A549 (cell line): ENCODE measurements around the gene ZBTB43. TPM values are rescaled to one million over a fixed set of nuclear protein-coding genes. Genes with fewer than 3 reads are reported as not detected.
"Not testable (repeated sequence)": the region's sequence is repeated elsewhere in the genome, so short reads cannot be mapped to it uniquely, and the experiment has no call there.

Experiments
- ATAC-seq, 2 experiments: fragments of 200-7000 bp in 1 of 2; fragments of >200 bp in 1 of 2; cut with Nextera tagmentation in 1 of 2; cut with Tn5 transposase in 1 of 2; 3 replicates each; pipeline versions ENCODE4 v1.8.0 to v1.9.1; 2018 to 2020; ENCODE audit warnings: mild to moderate bottlenecking in 1 of 2, moderate library complexity in 1 of 2
- CTCF ChIA-PET: fragments of 300-600 bp; sonication (Branson Sonifier 250); formaldehyde crosslinking; extraction: SDS; loops from one replicate; lab custom pipeline; 2021; ENCODE audit warnings: antibody characterized with exemption, inconsistent platforms; lab: Yijun Ruan, JAX
- POLR2A ChIA-PET: fragments of 350-600 bp; formaldehyde crosslinking; extraction: SDS; loops from one replicate; lab custom pipeline; 2021; ENCODE audit warnings: antibody characterized with exemption, inconsistent platforms; lab: Yijun Ruan, JAX
- DNase-seq, 2 experiments: peaks; one replicate each; pipeline versions ENCODE4 v3.0.0 to v3.0.0-alpha.2; 2011 to 2016; ENCODE audit warnings: low read depth in 1 of 2, low spot score in 1 of 2
- FAIRE-seq: peaks from 2 replicates; lab custom pipeline; 2011; peaks lifted over from hg19 to GRCh38; lab: Jason Lieb, UNC
- H3K27ac ChIP-seq, 2 experiments: fragments of >200 bp; sonication (Bioruptor Twin); formaldehyde crosslinking; 3 replicates each; pipeline ENCODE4 v1.5.1; 2016 to 2017
- H3K4me1 ChIP-seq: fragments of >200 bp; sonication (Bioruptor Twin); formaldehyde crosslinking; 3 replicates; pipeline ENCODE4 v1.6.1; 2016
- H3K4me2 ChIP-seq: fragments of >200 bp; sonication (Bioruptor Twin); formaldehyde crosslinking; 3 replicates; pipeline ENCODE4 v1.6.1; 2016
- H3K4me3 ChIP-seq: fragments of >200 bp; sonication (Bioruptor Twin); formaldehyde crosslinking; 3 replicates; pipeline ENCODE4 v1.5.1; 2016
- H3K9me3 ChIP-seq: fragments of >200 bp; sonication (Bioruptor Twin); formaldehyde crosslinking; 3 replicates; pipeline ENCODE4 v1.6.1; 2016
- BHLHE40 ChIP-seq: IDR thresholded peaks from 2 replicates; pipeline ENCODE4 v1.6.1; 2012; ENCODE audit warnings: low read depth, low read length, inconsistent platforms
- CEBPB ChIP-seq, 2 experiments: fragments of >200 bp in 1 of 2; sonication (Bioruptor Twin) in 1 of 2; formaldehyde crosslinking in 1 of 2; IDR thresholded peaks; 2 replicates each; pipeline ENCODE4 v1.6.1; 2012 to 2016
- CTCF ChIP-seq: fragments of >200 bp; sonication (Bioruptor Twin); formaldehyde crosslinking; IDR thresholded peaks from 3 replicates; pipeline ENCODE4 v1.5.1; 2016
- E2F6 ChIP-seq: IDR thresholded peaks from 2 replicates; pipeline ENCODE4 v1.6.1; 2012; ENCODE audit warnings: low read depth, borderline replicate concordance
- EHMT2 ChIP-seq: fragments of 200-600 bp; sonication (generic); IDR thresholded peaks from 2 replicates; pipeline ENCODE4 v1.6.1; 2016; ENCODE audit warnings: antibody characterized with exemption, low read depth, mild to moderate bottlenecking, moderate library complexity
- ELK1 ChIP-seq: fragments of 150-350 bp; IDR thresholded peaks from 2 replicates; pipeline ENCODE4 v1.6.1; 2014; ENCODE audit warnings: low read depth, mild to moderate bottlenecking, low read length
- FOSL2 ChIP-seq, 2 experiments: fragments of 450-650 bp in 1 of 2; fragments of >200 bp in 1 of 2; sonication (Bioruptor Twin) in 1 of 2; formaldehyde crosslinking; IDR thresholded peaks; 2 replicates each; pipeline versions ENCODE4 v1.5.0 to v1.6.1; 2016 to 2020; ENCODE audit warnings: mild to moderate bottlenecking in 1 of 2, moderate library complexity in 1 of 2
- GATA3 ChIP-seq: IDR thresholded peaks from 2 replicates; pipeline ENCODE4 v1.6.1; 2012; ENCODE audit warnings: borderline replicate concordance
- HMGXB4 ChIP-seq: fragments of 250-450 bp; sonication (Bioruptor Pico); IDR thresholded peaks from 2 replicates; pipeline ENCODE4 v1.5.0; 2021; ENCODE audit warnings: mild to moderate bottlenecking, moderate library complexity, borderline replicate concordance
- HOXB13 ChIP-seq: fragments of 250-450 bp; sonication (Bioruptor Pico); IDR thresholded peaks from 2 replicates; pipeline ENCODE4 v1.5.0; 2020; ENCODE audit warnings: low read depth, mild to moderate bottlenecking, moderate library complexity
- HOXB5 ChIP-seq: fragments of 250-450 bp; sonication (Bioruptor Pico); IDR thresholded peaks from 2 replicates; pipeline ENCODE4 v1.5.0; 2020; ENCODE audit warnings: mild to moderate bottlenecking, moderate library complexity
- MAFK ChIP-seq: fragments of 450-650 bp; IDR thresholded peaks from 2 replicates; pipeline ENCODE4 v1.6.1; 2014; ENCODE audit not compliant: partially characterized antibody
- MAX ChIP-seq: IDR thresholded peaks from 2 replicates; pipeline ENCODE4 v1.6.1; 2012
- MAZ ChIP-seq: fragments of 150-350 bp; IDR thresholded peaks from 2 replicates; pipeline ENCODE4 v1.6.1; 2014; ENCODE audit warnings: antibody characterized with exemption, low read depth, low read length, borderline replicate concordance
- MYC ChIP-seq: IDR thresholded peaks from 2 replicates; pipeline ENCODE4 v1.6.1; 2012; ENCODE audit warnings: mild to moderate bottlenecking, inconsistent platforms, low read length, improper control_type of control experiment, borderline replicate concordance
- SMC3 ChIP-seq: fragments of >200 bp; sonication (Bioruptor Twin); formaldehyde crosslinking; IDR thresholded peaks from 3 replicates; pipeline ENCODE4 v1.6.1; 2018; ENCODE audit warnings: inconsistent platforms
- TFCP2L1 ChIP-seq: fragments of 250-450 bp; sonication (Bioruptor Pico); IDR thresholded peaks from 2 replicates; pipeline ENCODE4 v1.5.0; 2021; ENCODE audit warnings: mild to moderate bottlenecking
- USF2 ChIP-seq: fragments of 450-650 bp; IDR thresholded peaks from 2 replicates; pipeline ENCODE4 v1.6.1; 2014; ENCODE audit warnings: antibody characterized with exemption
- ZFP36 ChIP-seq: fragments of 450-650 bp; IDR thresholded peaks from 2 replicates; pipeline ENCODE4 v1.6.1; 2014; ENCODE audit warnings: borderline replicate concordance; ENCODE audit not compliant: partially characterized antibody
- WGBS: methylation state at CpG from one replicate; pipeline ENCODE4 v1.1.6; 2017; ENCODE audit errors: missing lambda C conversion rate; 5-methylcytosine and 5-hydroxymethylcytosine counted together
- polyA plus RNA-seq, 4 experiments: library from polyadenylated mRNA; depleted of rRNA in 3 of 4; stranded (reverse); fragments of >200 nt; fragmentation: RNase III in 1 of 4; extraction: RNeasy Plus Mini Kit Qiagen cat#74134 plus additional on column Dnase treatment in 1 of 4; gene quantifications; 2 replicates in 3 of 4; 3 replicates in 1 of 4; pipeline ENCODE4 v1.2.3, GENCODE V29; 2011 to 2017

The ZBTB43 gene
- polyA plus RNA-seq, 2 of the 4 experiments (the other 2 are of a cell fraction) = 7.7 to 11.7 TPM

GRCh38 chr9:126822278-126822677 lies 17.4 kb downstream of the ZBTB43 start:
- no peak for ATAC-seq
- no peak overlapping the region for H3K4me3 ChIP-seq
- peaks cover 6% of the 10 kb centered on the region; the same call in 2 of the 3 replicates for H3K4me1 ChIP-seq
- H3K27ac ChIP-seq = no peak overlapping the region
- DNase-seq = no peak
- CTCF ChIA-PET = interaction anchor here (0.6 kb wide), 2 partner anchors 39 to 341 kb away, joined by 3 read pairs; no protein-coding TSS in a partner anchor
- H3K9me3 ChIP-seq = peaks cover 26% of the 10 kb centered on the region
- 70% methylated on average over 2 of the region's 2 CpGs for WGBS
- POLR2A ChIA-PET = no interaction called here
- H3K4me2 ChIP-seq = no peak overlapping the region
- TF ChIP-seq HOXB13 = no peak
- no peak for TF ChIP-seq EHMT2
- TF ChIP-seq, all 56 proteins: peak for 0
- FAIRE-seq = no peak

GRCh38 chr9:126822873-126823272 lies 18.0 kb downstream of the ZBTB43 start:
- ChIA-PET CTCF (no interaction called here), POLR2A (no interaction called here)
- peaks cover 6% of the 10 kb centered on the region; the same call in 2 of the 3 replicates for H3K4me1 ChIP-seq
- WGBS = 95% methylated on average over 1 of the region's 1 CpG
- TF ChIP-seq ELK1 (no peak), MAZ (no peak), MYC (no peak), MAFK (no peak), GATA3 (no peak), HMGXB4 (CRISPR knock-in tag) (no peak), USF2 (no peak)
- ATAC-seq (no peak), FAIRE-seq (no peak), DNase-seq (no peak)
- no peak overlapping the region for H3K27ac ChIP-seq
- H3K4me2 ChIP-seq = no peak overlapping the region
- no peak overlapping the region for H3K4me3 ChIP-seq
- H3K9me3 ChIP-seq = peaks cover 24% of the 10 kb centered on the region

- H3K4me2 ChIP-seq, DNase-seq, H3K27ac ChIP-seq, H3K4me3 ChIP-seq, ATAC-seq, FAIRE-seq, CTCF ChIA-PET, H3K4me1 ChIP-seq, POLR2A ChIA-PET: not testable (repeated sequence)
- peaks cover 13% of the 10 kb centered on the region for H3K9me3 ChIP-seq
- WGBS = 86% methylated on average over 7 of the region's 7 CpGs
Measured at GRCh38 chr9:126824052-126824451, 19.2 kb downstream of the ZBTB43 start.

GRCh38 chr9:126827227-126827626 lies 22.4 kb downstream of the ZBTB43 start:
- Histone ChIP-seq H3K9me3 (no peaks in the 10 kb centered on the region), H3K4me2 (no peak overlapping the region), H3K4me3 (no peak overlapping the region), H3K4me1 (peaks cover 6% of the 10 kb centered on the region; the same call in 2 of the 3 replicates), H3K27ac (no peak overlapping the region)
- FAIRE-seq (no peak), DNase-seq (no peak), ATAC-seq (no peak)
- ChIA-PET CTCF (interaction anchor here (0.8 kb wide), 1 partner anchor 38 kb away, joined by 4 read pairs; no protein-coding TSS in a partner anchor), POLR2A (no interaction called here)
- WGBS = 95% methylated on average over 7 of the region's 7 CpGs
- TF ChIP-seq HOXB5 (CRISPR knock-in tag) (no peak), SMC3 (no peak), BHLHE40 (no peak), ZFP36 (no peak), HMGXB4 (CRISPR knock-in tag) (no peak), USF2 (no peak), CTCF (no peak), FOSL2 (IDR thresholded peaks at IDR 0.05) (no peak), FOSL2 (CRISPR knock-in tag; IDR thresholded peaks at IDR 0.05) (no peak), TFCP2L1 (CRISPR knock-in tag) (no peak), E2F6 (no peak), CEBPB (IDR thresholded peaks at IDR 0.05) (no peak), MAX (no peak)
